HG03565 (cell line): ENCODE data around the gene UGDH.
"Not testable (repeated sequence)": the region's sequence is repeated elsewhere in the genome, so short reads cannot be mapped to it uniquely, and the experiment has no call there.

ENCODE experiments used
- ATAC-seq: cut with Tn5 transposase; IDR thresholded peaks from one replicate; pipeline ENCODE4 v1.9.1; 2021; ENCODE audit warnings: mild to moderate bottlenecking, moderate library complexity; ENCODE audit not compliant: unreplicated experiment

UGDH gene

GRCh38 chr4:39530682-39531081 lies 3.4 kb upstream of the UGDH start:
- ATAC-seq, result no peak

- ATAC-seq, result no peak
Measured at GRCh38 chr4:39529534-39529933, 2.3 kb upstream of the UGDH start.

DNA sequence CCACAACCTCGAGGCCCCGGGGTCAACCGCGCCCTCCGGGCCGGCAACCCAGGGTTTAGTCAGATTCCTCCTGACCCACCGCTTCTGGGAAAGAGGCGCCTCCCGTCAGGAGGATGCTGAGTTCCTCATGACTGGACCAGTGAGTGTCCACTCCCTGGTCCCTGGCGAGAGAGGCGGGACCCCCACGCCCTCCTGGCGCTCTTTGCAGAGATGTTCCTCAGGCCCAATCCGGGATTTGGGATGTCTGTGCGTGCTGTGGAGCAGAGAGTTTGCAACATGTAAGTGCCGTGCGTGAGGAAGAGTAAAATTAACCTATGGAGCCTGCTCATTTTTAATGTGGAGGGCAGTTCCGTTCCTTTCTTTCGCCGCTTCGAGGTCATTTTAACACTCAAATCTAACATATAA lies 824 bp upstream of the UGDH start:
- ATAC-seq, result no peak

- no peak for ATAC-seq
Measured at GRCh38 chr4:39526765-39527295, 409 bp downstream of the UGDH start.

DNA sequence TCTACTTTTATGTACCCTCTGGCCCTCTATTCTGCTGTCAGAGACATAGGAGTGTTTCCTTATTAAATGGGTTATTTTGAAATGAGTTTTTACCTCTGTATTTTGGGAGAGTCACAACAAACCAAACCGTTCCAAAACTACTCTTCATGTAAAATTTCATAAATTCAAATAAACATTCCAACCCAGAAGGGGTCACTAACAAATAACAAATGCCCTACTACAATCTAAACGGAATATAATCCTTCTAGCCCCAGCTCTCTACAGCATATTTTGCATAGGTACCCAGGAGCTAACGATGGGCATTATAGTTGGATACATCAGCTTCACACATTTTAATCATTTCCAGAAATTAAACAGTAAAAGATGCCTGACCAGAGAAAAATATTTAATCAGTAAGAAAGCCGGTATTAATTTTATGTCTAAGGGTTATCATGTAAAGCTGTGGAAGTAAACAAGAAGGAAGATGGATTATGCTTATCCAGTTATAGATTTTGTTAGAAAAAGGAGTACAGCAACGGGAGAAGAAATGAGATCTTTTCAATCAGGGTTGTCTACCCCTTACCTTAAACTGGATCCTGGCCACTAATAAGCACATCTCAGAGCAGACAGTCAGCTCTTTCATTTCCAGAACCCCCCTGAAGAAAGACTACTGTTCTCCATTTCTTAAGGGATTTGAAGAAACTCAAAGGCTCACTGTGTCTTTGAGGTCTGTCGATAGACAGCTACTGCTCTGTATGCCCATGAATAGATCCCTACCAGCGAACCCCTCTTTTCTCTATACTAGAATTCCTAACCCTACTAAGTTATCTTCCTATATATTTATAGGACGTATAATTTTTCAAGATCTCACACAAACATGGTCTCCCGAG lies 1.2 kb downstream of the UGDH start:
- no peak for ATAC-seq

DNA sequence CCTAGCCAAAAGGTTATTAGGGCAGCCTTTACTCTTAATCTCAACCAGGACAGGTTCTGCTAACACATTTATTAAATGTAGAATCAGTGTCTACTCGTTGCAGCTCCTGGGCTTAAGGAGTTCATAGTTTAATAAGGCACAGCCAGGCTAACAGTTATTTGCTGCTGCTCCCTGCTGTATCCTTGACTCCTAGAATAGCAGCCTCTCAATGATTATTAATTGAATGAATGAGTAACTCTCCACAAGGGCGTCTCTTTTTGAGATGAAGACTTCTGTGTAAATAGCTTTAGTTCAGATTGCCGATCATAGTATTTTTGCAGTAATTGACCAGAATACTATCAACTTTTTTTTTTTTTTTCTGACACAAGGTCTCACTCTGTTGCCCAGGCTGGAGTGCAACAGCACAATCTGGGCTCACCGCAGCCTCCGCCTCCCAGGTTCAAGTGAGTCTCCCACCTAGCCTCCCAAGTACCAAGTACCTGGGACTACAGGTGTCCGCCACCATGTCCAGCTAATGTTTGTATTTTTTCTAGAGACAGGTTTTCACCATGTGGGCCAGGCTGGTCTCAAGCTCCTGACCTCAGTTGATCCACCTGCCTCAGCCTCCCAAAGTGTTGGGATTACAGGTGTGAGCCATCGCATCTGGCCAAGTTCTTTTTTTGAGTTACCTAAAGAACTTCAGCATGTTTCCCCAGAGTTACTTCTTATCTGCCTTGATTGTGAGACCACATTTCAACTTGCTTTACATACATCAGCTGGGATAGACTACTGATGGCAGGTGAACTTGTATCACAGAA lies 2.9 kb downstream of the UGDH start:
- ATAC-seq, result no peak

- no peak for ATAC-seq
Measured at GRCh38 chr4:39522068-39522467, 5.2 kb downstream of the UGDH start.

DNA sequence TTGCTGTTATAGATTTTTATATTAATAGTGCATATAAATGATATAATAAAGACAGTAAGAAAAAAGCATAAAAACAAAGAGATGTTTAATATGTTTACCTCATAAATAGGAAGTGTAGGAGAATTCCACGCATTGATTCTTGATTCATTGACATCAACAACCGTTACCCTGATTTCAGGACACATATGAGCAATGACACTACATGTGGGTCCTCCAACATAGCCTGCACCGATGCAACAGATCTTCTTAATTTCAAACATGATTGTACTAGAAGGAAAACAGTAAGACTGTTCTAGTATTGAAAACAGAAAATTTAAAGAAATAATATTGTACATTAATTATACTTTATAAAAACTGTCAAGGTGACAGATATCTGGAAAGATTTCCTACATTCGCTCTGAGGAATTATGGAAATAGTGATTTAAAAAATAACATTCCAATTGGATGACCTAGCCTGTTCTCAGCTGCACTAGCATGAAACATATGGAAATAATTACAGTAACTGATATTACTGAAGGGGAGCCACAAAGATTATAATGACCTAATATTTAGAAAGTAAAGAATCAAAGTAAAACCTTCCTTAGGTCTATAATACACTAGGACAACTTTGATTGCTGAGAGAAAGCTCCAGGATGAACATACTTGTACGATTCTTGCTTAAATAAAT lies 5.9 kb downstream of the UGDH start:
- no peak for ATAC-seq

GRCh38 chr4:39518484-39518883 lies 8.8 kb downstream of the UGDH start:
- no peak for ATAC-seq

DNA sequence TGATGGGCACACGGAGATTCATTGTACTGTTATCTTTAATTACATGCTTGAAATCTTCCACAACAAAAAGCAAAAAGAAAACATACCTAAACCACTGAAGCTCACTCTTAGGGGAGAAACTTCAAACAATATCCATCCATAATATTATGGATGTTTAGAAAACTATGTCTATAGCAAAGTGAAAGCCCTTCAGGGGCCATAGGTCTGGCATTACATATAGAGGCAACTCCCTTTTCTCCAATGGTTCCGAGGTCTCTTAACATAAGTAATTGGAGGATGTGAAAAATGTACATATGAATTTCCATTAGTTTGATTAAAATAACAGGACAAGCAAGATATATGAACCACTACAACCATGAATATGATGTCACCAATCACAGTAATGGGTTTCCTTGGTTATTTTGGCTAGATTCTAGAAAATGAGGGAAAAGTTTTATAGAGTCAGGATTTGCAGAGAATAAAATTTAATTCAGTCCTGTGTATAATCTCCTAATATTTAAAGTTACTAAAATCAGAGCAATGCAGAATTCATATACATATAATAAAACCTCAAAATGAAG lies 10.8 kb downstream of the UGDH start:
- no peak for ATAC-seq

DNA sequence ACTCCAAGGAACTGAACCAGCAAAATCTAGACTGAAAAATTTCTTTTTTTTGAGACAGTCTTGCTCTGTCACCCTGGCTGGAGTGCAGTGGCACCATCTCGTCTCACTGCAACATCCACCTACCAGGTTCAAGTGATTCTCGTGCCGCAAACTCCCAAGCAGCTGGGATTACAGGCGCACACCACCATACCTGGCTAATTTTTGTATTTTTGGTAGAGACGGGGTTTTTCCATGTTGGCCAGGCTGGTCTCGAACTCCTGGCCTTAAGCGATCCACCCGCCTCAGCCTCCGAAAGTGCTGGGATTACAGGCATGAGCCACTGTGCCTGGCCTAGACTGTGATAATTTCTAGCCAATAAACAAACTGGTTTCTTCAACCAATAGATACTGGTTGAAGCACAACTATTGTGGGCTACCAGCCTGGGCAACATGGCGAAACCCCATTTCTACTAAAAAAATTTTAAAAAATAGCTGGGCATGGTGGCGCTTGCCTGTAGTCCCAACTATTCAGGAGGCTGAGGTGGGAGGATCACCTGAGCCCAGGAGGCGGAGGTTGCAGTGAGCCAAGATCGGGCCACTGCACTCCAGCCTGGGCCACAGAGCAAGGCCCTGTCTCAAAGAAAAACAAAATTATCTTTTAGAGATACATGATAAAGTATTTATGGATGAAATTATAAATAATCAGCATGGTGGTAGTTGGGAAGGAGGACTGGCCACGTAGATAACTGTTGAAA lies 11.4 kb downstream of the UGDH start:
- not testable (repeated sequence) for ATAC-seq

- no peak for ATAC-seq
Measured at GRCh38 chr4:39514888-39515401, 12.3 kb downstream of the UGDH start.

- ATAC-seq, result not testable (repeated sequence)
Measured at GRCh38 chr4:39514266-39514665, 13.0 kb downstream of the UGDH start.

- no peak for ATAC-seq
Measured at GRCh38 chr4:39510348-39510929, 16.8 kb downstream of the UGDH start.

DNA sequence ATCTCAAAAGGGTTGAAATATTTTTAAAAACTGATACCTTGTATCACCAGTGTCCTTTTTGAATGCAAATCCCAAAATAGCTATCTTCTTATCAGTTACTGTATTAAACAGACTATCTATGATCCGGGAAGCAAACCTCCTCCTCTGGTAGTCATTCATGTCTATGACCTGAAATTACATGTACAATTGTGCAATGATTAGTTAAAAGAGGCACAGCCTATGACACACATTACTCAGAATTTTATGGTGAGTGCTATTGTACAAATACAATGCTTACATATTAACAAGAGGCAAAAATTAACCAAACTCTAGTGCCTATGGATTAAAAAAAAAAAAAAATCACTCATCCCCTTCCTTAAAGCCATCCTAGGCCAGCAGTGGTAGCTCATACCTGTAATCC lies 21.7 kb downstream of the UGDH start:
- no peak for ATAC-seq

- ATAC-seq, result no peak
Measured at GRCh38 chr4:39504538-39504937, 22.7 kb downstream of the UGDH start.

GRCh38 chr4:39502664-39503035 lies 24.6 kb downstream of the UGDH start:
- not testable (repeated sequence) for ATAC-seq

- ATAC-seq, result no peak
Measured at GRCh38 chr4:39502019-39502663, 25.1 kb downstream of the UGDH start.

GRCh38 chr4:39498727-39499020 lies 28.6 kb downstream of the UGDH start:
- ATAC-seq, result no peak
